ENCODE results near the gene AK2.

GRCh38 chr1:33000427-33001026 lies 36.2 kb downstream of the AK2 start:
- TF ChIP-seq ZNF416 (tag by site-specific recombination; IDR thresholded peaks at IDR 0.05) (no peak), CTCF (tag by site-specific recombination; IDR thresholded peaks at IDR 0.05) (no peak), SCRT2 (tag by site-specific recombination; IDR thresholded peaks at IDR 0.05) (no peak), ZNF24 (tag by site-specific recombination; IDR thresholded peaks at IDR 0.05) (no peak), ZNF692 (tag by site-specific recombination; IDR thresholded peaks at IDR 0.05) (no peak)

All from HEK293 (cell line).